SK-N-DZ (cell line): Measurements from ENCODE around the gene DGKA.
A peak's percentile ranks its signal among the peaks of the same experiment; 100 is the strongest.

Source experiments
- DNase-seq: peaks from one replicate; pipeline ENCODE4 v3.0.0-alpha.2; 2015; ENCODE audit warnings: low spot score

Gene DGKA

DNA sequence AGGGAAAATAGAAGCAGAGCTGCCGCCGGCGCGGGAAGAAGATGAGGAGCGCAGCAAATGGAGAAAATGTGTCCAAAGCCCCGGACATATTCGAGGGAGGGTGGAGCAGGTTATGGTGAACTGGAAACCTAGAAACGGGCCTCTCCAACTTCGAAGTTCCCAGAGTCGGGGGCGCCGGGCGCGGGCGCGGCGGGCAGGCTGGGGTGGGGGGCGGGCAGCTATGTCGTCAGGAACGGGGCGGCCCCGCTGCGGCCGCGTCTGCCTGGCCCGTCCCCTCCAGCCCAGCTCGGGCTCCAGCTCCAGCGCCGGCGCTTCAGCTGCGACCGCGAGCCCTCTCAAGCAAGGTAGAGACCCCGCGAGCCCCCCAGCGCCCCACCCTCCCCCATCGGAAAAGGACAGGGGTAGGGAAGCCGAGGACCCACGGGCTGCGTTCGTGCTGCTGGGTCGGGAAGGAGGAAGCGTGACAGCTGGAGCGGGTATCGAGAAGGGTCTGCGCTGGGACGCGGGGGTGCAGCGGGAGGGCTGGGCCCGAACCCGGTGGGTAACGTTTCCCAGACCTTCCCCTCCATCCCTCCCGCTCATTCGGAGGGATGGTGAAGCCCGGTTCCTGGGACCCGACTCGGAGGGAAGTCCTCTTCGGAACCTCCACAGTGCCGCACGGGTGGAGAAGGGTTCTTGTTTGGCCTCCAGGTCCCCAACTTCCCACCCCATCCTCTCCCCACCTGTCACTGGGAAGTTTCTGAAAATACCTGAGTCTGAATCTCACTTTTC is 1.0 kb downstream of the DGKA start:
- DNase-seq: no peak

DNA sequence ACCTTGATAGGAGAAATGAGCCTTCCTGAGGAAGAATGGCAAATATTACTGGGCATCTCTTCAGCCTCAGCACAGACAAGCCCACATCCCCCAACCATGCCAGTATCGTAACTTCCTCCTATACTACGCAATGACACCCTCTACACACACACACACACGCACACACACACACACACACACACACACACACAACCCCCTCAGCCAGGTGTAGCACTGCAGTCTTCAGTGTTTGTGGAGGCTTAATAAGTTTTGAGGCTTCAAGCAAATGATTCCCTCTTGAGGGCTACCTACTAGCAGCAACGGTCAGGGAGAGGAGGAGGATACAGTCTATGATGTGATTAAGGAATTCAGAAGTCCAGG is 1.6 kb downstream of the DGKA start:
- no peak for DNase-seq

DNA sequence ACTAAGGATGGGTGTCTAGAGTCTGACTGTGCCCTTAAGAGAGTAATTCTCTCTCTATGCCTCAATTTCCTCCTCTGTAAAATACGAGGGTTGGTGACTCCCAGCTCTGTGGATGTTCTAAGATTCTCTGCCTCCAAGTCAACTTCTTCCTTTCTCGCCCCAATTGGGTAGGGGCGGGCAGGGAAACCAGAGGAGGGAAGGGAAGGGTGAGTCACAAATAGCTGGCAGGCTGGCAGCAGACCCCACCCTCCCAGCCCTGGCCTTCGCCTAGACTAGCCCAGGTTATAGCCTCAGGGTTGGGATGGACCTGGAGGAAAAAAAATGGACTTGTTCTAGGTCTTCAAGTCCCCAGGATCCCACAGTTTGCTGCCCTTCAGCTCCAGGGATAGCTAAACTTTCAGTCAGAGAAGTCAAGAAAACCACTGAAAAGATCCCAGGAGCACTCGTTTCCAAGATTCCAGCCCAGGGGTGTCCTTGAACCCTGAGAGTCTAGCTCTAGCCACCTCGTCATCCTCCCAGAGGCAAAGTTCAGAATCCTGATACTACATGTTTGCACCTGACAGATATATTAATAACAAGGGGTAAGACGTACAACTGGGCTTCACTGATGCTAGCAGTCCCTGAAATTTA is 2.3 kb downstream of the DGKA start:
- no peak for DNase-seq

DNA sequence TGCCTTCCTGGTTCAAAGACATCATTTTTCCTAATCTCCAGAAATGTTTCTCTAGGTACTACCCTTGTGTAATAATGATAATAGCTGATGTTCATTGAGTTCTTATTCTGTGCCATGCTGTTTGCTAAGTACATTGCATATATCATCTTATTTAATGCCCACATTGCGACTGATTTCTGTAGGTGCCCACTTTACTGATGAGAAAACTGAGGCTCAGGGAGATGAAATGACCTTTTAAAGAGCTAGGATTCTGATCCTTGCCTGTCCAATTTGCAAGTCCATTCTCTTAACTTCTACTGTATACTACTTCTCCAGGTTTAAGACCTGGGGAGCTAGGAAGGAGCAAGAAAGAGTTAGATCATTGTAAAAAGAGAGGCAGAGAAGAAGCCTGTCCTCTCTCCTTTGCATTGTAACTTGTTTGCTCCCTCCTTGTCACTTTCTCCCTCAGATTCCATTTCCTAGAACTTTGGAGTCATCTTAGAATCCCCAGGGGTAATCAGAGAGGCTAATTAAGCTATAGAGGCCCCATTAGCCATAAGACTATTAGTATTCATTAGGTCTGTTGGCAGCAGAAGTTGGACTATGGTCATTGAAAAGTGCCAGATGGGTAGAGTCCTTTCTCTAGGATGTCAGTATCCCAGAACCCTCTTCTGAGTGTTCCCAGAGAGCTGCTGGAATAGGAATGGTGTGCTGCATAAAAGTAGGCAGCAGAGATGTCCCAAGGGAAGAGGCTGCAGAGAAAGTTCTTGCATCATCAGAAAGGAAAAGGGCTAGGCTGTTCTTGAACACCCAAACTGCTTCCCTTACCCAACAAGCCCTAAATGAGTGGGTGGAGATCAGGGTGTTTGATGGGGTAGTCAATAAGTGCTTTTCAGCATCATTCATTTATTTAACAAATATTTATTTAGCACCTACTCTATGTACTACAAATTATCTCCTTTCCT is 3.1 kb downstream of the DGKA start:
- no peak for DNase-seq

DNA sequence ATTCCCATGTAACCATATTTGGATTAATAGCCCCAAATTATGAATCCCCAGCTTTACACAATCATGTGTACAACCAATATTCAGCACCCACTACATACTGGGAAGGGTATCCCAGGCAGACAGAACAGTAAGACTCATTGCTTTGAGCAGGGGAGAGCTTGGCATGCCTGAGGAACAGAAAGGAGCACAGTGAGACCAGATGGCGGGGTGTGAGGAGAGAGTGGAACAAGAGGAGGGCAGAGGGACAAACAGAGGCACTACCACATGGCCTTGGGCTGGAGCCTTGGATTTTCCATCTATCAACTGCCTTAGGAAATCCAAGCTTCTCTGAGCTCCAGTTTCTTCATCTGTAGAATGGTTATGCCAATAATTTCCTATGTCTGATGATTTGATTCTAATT is 3.8 kb downstream of the DGKA start:
- DNase-seq: no peak

DNA sequence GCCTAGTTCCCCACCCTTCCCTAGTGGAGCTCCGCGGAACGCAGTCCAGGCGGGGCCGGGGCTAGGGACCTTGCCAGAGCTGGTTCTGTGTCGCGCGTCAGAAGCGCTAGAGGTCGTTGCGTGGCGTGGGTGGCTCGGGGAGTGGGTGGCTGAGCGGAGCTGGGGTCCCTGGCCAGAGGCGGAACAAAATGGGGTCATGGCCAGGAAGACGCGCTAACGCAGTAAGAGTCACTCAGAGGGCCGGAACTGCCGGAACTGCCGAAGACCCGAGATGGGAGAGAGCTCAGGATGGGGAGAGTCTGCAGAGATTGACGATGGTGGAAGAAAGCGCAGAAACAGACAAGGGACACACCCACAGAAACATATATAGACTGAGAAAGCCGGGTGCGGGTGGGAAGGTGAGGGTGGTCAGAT is 4.8 kb downstream of the DGKA start:
- DNase-seq: no peak

DNA sequence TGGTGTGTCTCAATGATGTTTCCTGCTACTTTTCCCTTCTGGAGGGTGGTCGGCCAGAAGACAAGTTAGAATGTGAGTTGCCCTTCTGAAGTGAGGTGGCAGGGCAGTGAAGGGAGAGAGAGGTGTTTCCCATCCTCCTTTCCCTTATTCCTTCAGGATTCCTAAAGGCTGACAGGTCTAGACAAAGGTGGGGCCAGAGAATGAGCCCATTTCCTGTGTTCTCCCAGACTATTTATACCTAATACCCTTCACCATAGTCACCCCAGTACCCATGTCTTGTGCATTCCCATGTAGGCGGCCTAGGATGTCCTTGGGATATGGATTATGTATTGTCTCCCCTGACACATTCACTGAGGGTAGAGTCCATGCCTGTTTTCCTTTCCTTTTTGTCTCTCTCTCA is 7.0 kb downstream of the DGKA start:
- no peak for DNase-seq

DNA sequence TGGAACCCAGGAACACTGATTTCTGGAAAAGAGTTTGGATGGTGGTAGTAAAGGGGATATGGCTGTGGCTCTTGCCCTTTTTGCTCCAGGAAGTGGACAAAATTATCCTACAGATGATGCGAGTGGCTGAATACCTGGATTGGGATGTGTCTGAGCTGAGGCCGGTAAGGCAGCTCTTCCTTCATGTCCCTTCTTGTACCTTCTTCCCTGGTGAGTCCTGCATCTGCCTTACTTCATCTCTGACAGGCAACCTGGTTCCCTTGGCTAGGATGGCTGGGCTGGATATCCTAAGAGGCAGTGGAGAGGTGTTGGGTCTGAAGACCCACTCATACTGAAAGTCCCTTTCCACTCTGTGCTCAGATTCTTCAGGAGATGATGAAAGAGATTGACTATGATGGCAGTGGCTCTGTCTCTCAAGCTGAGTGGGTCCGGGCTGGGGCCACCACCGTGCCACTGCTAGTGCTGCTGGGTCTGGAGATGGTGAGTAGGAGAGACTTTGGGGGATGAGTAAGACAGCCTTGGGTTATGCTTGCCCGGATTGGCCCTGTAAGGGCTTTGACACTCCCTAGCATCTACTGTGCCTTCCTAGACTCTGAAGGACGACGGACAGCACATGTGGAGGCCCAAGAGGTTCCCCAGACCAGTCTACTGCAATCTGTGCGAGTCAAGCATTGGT is 8.0 kb downstream of the DGKA start:
- DNase-seq: no peak

DNA sequence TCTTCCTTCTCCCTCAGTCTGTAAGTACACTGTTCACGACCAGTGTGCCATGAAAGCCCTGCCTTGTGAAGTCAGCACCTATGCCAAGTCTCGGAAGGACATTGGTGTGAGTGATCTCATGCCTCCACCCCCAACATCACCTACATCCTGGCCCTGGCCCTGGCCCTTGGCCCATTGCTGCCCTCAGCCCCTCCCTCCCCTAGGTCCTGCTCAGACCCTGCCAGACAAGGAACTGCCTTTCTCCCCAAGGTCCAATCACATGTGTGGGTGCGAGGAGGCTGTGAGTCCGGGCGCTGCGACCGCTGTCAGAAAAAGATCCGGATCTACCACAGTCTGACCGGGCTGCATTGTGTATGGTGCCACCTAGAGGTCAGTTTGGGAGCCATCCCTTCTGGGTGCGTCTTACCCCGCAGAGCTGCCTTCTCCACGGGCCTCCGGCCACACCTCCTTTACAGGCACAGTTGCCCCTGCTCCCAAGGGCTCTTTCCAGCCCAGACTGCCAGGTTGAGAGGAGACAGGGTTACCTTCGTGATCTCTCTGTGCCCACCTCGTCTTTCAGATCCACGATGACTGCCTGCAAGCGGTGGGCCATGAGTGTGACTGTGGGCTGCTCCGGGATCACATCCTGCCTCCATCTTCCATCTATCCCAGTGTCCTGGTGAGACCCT is 9.2 kb downstream of the DGKA start:
- peak; percentile 87 for DNase-seq

DNA sequence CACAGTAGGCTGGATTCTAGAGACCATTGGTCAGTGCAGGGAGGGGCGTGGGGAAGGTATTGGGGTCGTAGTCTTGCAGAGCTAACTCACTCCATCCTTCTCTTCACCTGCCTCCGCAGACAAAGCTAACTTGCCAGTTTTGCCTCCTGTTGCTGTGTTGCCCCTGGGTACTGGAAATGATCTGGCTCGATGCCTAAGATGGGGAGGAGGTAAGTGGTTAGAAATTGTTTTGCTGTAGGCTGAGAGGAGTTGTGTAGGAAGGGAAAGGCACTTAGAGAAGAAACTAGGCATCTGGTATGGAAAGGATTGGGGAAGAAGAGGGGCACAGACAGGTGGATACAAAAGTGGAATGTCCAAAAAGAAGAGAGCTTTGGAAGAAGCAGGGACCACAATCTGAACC is 11.1 kb downstream of the DGKA start:
- no peak for DNase-seq

DNA sequence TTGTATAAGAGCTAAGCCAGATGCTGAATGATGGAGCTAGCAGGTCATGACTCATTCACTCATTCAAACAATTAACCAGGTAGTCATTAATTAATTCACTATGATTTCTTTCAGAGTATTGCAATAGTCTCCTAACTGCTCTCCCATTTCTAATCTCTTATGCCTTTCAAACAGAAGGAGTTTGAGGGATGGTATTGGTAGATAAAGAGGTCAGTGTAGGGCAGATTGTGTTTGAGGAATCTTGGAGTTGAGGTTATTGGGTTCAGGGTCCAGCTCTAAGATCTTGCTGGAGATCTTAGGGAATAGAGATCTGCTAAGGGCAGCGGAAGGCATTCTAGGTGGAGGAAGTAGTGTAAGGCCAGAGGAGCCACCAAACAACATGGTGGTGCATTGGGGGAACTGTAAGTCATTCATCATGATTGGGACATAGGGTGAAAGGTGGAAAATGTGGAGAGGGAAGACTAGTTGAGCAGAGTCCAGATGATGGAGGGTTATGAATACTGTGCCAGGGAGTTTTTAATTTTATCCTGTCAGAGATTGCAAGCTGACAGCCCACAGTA is 11.7 kb downstream of the DGKA start:
- DNase-seq: no peak

DNA sequence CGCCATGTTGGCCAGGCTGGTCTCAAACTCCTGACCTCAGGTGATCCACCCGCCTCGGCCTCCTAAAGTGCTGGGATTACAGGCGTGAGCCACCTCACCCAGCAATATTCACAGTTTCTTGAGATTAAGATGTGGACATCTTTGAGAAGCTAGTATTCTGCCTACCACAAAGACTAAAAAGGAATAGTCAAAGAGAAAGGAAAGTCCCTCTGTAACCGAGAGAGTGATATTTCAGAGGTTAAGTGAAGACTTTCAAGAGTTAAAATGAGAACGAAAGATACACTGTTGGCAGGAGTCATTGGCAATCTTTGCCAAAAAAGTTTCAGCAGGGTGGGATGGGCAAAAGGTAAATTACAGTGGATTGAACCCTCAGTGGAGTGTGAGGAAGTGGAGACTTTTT is 15.6 kb downstream of the DGKA start:
- no peak for DNase-seq

DNA sequence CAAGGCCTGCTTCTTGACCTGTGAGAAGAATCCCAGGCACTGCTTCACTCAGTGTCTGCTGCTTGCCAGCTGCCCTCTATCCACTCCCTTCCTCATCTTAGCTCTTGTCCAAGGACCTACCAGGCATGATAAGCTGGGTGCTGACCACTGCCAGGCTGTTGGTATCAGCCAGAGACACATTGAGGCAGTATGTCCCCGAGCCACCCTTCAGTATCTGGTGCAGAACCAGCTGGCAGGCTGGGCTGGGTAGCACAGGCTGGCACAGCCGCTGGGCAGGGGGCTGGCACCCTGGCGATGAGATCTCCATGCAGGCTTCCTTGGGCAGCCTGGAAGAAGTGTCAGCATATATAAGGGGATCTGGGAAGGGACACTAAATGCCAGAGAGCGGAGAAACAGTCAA is 24.4 kb downstream of the DGKA start:
- DNase-seq: no peak

DNA sequence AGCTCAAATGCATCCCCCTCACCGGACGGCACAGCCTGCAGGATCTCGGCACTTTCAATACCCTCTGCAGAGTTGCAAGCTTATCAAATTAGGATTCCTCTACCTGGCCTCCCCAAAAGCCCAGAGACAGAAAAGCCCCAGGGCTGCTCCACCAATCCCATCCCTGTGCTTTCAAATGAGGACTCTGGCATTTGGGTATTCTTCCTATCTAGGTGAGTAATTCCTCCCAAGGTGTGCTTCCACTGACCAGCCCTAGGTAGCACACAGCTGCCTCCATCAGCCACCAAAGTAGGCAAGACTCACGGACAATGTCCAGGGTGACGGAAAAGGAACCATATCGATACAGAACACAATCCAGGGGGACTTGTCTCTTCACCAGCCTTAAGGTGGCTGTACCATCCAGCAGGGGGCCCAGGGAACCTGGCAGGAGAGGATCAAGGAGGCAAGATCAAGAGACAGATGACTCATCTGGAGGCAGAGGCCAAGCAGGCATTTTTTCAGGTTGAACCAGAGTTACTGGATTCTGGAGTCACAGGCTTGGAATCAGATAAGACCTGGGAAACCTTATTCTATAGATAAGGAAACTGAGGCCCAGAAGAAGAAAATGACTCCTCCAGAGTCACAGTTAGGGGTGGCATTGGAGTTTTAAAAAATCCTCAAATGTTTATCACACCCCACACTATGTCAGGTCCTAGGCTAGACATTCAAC is 25.0 kb downstream of the DGKA start:
- no peak for DNase-seq

DNA sequence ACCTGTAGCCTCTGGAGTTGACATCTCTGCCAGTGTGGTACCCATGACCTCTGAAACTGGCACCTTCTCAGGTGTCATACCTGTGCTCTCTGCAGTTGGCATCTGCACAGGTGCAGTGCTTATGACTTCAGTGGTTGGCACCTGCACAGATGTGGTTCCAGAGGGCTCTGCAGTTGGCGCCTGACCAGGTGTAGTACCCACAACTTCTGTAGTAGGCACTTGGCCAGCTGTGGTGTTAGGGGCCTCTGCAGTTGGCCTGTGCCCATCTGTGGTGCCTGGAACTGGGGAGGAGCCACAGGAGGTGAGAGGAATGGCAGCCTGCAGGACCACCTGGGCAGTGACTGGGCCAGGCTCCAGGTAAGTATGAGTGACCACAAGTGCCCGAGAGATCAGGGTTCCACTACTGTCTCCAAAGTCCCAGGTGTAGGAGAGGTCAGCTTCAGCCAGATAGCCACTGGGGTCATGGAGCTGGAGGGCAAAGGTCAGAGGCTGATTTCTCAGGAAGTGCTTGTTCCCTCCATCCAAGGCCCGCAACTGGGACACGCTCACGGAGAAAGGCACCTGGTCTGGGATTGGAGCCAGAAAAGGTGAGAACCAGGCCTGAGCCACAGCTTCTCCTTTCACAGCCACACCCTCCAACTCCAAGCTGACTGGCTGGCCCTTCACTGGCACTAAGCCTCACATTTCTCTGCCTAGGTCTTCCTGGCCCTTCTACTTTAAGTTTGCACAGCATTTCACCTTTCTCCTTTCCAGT is 26.3 kb downstream of the DGKA start:
- DNase-seq: no peak

DNA sequence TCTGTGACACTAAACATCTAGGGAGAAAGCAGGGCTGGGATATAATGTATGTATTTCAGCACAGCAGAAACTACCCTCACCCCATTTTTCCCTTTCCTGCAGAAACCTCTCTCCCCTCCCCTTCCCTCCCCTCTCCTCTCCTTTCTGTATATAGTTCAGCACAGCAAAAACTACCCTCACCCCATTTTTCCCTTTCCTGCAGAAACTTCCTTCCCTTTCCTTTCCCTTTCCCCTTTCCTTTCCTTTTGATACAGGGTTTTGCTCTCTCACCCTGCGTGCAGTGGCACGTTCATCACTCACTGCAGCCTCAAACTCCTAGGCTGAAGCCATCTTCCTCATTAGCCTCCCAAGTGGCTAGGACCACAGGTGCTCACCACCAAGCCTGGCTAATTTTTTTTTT is 32.8 kb downstream of the DGKA start:
- DNase-seq: no peak

DNA sequence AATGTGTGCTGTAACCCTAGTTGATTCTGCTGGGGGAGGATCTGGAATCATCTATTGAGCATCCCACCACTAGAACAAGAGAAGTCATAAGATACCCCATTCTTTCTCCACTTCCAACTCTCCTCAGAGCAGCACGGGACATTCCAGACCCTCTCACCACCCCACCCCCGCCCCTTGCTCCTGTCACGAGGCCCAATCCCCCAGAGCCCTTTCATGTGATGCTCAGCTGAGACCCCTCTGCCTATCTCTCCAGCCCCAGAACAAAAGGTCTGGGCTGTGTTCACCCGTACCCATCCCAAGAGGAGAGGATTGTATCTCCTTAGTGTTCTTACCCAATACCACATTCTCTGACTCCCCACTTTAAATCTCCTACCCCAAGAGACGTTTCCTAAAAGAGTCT is 34.3 kb downstream of the DGKA start:
- peak; percentile 31 for DNase-seq

DNA sequence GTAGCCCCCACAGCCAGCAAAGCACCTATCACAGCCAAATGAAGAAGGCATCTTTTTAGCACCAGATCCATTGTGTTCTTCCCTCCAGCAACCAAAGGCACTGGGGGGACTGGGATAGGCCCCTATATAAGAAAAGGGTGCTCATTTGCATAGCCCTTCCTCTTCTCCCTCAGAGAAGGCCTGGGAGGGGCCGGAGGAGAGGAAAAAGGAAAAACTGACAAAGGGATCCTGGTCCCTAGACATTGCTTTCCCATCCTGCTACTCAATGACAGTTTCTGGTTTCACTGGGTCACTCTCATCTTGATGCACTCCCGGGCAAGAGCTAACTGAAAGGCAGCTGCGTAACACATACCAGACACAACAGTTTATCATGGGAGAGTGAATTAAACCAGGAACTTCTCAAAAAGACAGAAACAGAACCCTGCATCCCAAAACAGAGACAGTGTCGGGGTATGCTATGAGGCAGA is 35.0 kb downstream of the DGKA start, which contains the start of gene PMEL:
Gene PMEL (minus strand): TSS at position 102 of the 467 bp plus-strand sequence. CDS start 31 bp downstream, at position 71.
- peak; percentile 59 for DNase-seq
